ENCODE measurements around the gene ITGAX. TPM values are rescaled to one million over a fixed set of nuclear protein-coding genes. Genes with fewer than 3 reads are reported as not detected.

The ITGAX gene
- total RNA-seq, 1 donor from 2014 or later: 188 TPM

- H3K27me3 ChIP-seq (ENCODE audit: low read depth): peaks cover 5% of the 10 kb centered on the region
- peaks cover 5% of the 10 kb centered on the region for H3K4me1 ChIP-seq
- TF ChIP-seq CTCF (IDR thresholded peaks at IDR 0.05): no peak
- no peaks in the 10 kb centered on the region for H3K9me3 ChIP-seq
- DNase-seq: no peak
- ATAC-seq: no peak
- H3K36me3 ChIP-seq: no peaks in the 10 kb centered on the region
- no peak overlapping the region for H3K27ac ChIP-seq
- intact Hi-C loops (cut with DNase I): no loop called here
- no peak overlapping the region for H3K4me3 ChIP-seq
Observed at GRCh38 chr16:31364421-31364820, 9.4 kb downstream of the ITGAX start.

- H3K27me3 ChIP-seq (ENCODE audit: low read depth): peaks cover 5% of the 10 kb centered on the region
- no peak for DNase-seq
- intact Hi-C loops (cut with DNase I): no loop called here
- H3K4me1 ChIP-seq: peaks cover 5% of the 10 kb centered on the region
- H3K9me3 ChIP-seq: no peaks in the 10 kb centered on the region
- H3K36me3 ChIP-seq: no peaks in the 10 kb centered on the region
- no peak overlapping the region for H3K27ac ChIP-seq
- ATAC-seq: peak in 1 of 2 donors; percentile 24
- TF ChIP-seq CTCF (IDR thresholded peaks at IDR 0.05): no peak
- no peak overlapping the region for H3K4me3 ChIP-seq
Observed at GRCh38 chr16:31365131-31365865, 10.3 kb downstream of the ITGAX start.

GRCh38 chr16:31367853-31368252, 12.9 kb downstream of the ITGAX start:
- Histone ChIP-seq H3K4me3 (no peak overlapping the region), H3K4me1 (peaks cover 5% of the 10 kb centered on the region), H3K27ac (no peak overlapping the region), H3K36me3 (no peaks in the 10 kb centered on the region), H3K27me3 (ENCODE audit: low read depth) (peaks cover 5% of the 10 kb centered on the region), H3K9me3 (no peaks in the 10 kb centered on the region)
- DNase-seq (no peak), ATAC-seq (peak; percentile 53 to 70)
- intact Hi-C loops (cut with DNase I): no loop called here
- no peak for TF ChIP-seq CTCF (IDR thresholded peaks at IDR 0.05)

GRCh38 chr16:31371008-31371407, 16.0 kb downstream of the ITGAX start:
- Histone ChIP-seq H3K9me3 (no peaks in the 10 kb centered on the region), H3K27me3 (ENCODE audit: low read depth) (no peaks in the 10 kb centered on the region), H3K4me1 (peaks cover 5% of the 10 kb centered on the region), H3K4me3 (no peak overlapping the region), H3K27ac (no peak overlapping the region), H3K36me3 (no peaks in the 10 kb centered on the region)
- ATAC-seq (no peak), DNase-seq (no peak)
- intact Hi-C loops (cut with DNase I): no loop called here
- no peak for TF ChIP-seq CTCF (IDR thresholded peaks at IDR 0.05)

GRCh38 chr16:31371619-31372484, 16.9 kb downstream of the ITGAX start:
- intact Hi-C loops (cut with DNase I): no loop called here
- Histone ChIP-seq H3K4me3 (no peak overlapping the region), H3K4me1 (peaks cover 5% of the 10 kb centered on the region), H3K27ac (no peak overlapping the region), H3K36me3 (no peaks in the 10 kb centered on the region), H3K9me3 (no peaks in the 10 kb centered on the region), H3K27me3 (ENCODE audit: low read depth) (no peaks in the 10 kb centered on the region)
- DNase-seq: no peak
- TF ChIP-seq CTCF (IDR thresholded peaks at IDR 0.05): no peak
- ATAC-seq: no peak
